Esophagus squamous epithelium (tissue), 5 donors: ENCODE data around the gene CENPE. TPM values are rescaled to one million over a fixed set of nuclear protein-coding genes. Genes with fewer than 3 reads are reported as not detected.

ENCODE experiments used
- DNase-seq: peaks from one replicate; lab custom pipeline; 2025; lab: John Stamatoyannopoulos, UW
- H3K27ac ChIP-seq, 4 donors: fragments of 200-600 bp; sonication (generic); one replicate each; pipeline ENCODE4 v1.5.1; 2016 to 2019; ENCODE audit warnings: mild to moderate bottlenecking in 1 of 4
- H3K27me3 ChIP-seq, 4 donors: fragments of 200-600 bp; sonication (generic); 1 replicate in 3 of 4; 2 replicates in 1 of 4; pipeline versions ENCODE4 v1.5.1 to v1.6.0; 2017 to 2021; ENCODE audit warnings: antibody characterized with exemption in 1 of 4
- H3K36me3 ChIP-seq, 3 donors: fragments of 200-600 bp; sonication (generic); one replicate each; pipeline ENCODE4 v1.5.1; 2016 to 2019
- H3K4me1 ChIP-seq, 3 donors: fragments of 200-600 bp; sonication (generic); one replicate each; pipeline ENCODE4 v1.5.1; 2017 to 2019
- H3K4me3 ChIP-seq, 4 donors: fragments of 200-600 bp; sonication (generic); 1 replicate in 3 of 4; 2 replicates in 1 of 4; pipeline ENCODE4 v1.5.1; 2016 to 2019; ENCODE audit warnings: mild to moderate bottlenecking in 2 of 4, moderate library complexity in 1 of 4
- H3K9me3 ChIP-seq, 3 donors: fragments of 200-600 bp; sonication (generic); one replicate each; pipeline ENCODE4 v1.5.1; 2016 to 2019
- POLR2A ChIP-seq, 4 donors: fragments of 450-650 bp; IDR thresholded peaks; one replicate each; pipeline ENCODE4 v1.6.1; 2017; ENCODE audit warnings: antibody characterized with exemption in 4 of 4, mild to moderate bottlenecking in 4 of 4, moderate library complexity in 3 of 4
- WGBS, 2 donors: methylation state at CpG; one replicate each; pipeline ENCODE4 v1.1.5; 2018; 5-methylcytosine and 5-hydroxymethylcytosine counted together
- intact Hi-C: fragments of 100-400 bp; cut with DNase I; formaldehyde crosslinking; loops from one replicate; pipeline ENCODE4 v1.15.0; 2022
- total RNA-seq, 4 donors: library from RNA; depleted of rRNA; stranded (reverse); fragments of >200 nt; gene quantifications; one replicate each; pipeline ENCODE4 v1.1.0, GENCODE V29; 2016
- TF ChIP-seq, protein P1 (sequence below), 6 experiments: fragments of 450-650 bp in 4 of 6; fragments of 200-600 bp in 2 of 6; sonication (generic) in 2 of 6; IDR thresholded peaks; one replicate each; pipeline ENCODE4 v1.5.1; 2016 to 2019; ENCODE audit warnings: antibody characterized with exemption in 6 of 6, mild to moderate bottlenecking in 4 of 6, moderate library complexity in 4 of 6
- donor health status: DM: yes; HTN: yes; CAD: no.

The CENPE gene
- total RNA-seq, 4 donors from 2014 or later = 3.0 to 14.3 (median 7.7) TPM

- no peak overlapping the region for H3K27ac ChIP-seq
- H3K9me3 ChIP-seq = no peaks in the 10 kb centered on the region
- no peak for DNase-seq
- 87 to 88% methylated on average over 3 of the region's 3 CpGs for WGBS, 2 donors
- H3K4me3 ChIP-seq = no peak overlapping the region
- no peaks in the 10 kb centered on the region for H3K4me1 ChIP-seq
- intact Hi-C loops = no loop called here
- no peaks in the 10 kb centered on the region for H3K27me3 ChIP-seq
- peaks cover 0 to 15% (median 0%) of the 10 kb centered on the region in 3 donors for H3K36me3 ChIP-seq
- TF ChIP-seq, protein P1, sequence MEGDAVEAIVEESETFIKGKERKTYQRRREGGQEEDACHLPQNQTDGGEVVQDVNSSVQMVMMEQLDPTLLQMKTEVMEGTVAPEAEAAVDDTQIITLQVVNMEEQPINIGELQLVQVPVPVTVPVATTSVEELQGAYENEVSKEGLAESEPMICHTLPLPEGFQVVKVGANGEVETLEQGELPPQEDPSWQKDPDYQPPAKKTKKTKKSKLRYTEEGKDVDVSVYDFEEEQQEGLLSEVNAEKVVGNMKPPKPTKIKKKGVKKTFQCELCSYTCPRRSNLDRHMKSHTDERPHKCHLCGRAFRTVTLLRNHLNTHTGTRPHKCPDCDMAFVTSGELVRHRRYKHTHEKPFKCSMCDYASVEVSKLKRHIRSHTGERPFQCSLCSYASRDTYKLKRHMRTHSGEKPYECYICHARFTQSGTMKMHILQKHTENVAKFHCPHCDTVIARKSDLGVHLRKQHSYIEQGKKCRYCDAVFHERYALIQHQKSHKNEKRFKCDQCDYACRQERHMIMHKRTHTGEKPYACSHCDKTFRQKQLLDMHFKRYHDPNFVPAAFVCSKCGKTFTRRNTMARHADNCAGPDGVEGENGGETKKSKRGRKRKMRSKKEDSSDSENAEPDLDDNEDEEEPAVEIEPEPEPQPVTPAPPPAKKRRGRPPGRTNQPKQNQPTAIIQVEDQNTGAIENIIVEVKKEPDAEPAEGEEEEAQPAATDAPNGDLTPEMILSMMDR (IDR thresholded peaks at IDR 0.05) = no peak
- no peak for TF ChIP-seq POLR2A (IDR thresholded peaks at IDR 0.05)
These were observed 42.0 kb downstream of the CENPE start for GRCh38 chr4:103156106-103156505.

DNA sequence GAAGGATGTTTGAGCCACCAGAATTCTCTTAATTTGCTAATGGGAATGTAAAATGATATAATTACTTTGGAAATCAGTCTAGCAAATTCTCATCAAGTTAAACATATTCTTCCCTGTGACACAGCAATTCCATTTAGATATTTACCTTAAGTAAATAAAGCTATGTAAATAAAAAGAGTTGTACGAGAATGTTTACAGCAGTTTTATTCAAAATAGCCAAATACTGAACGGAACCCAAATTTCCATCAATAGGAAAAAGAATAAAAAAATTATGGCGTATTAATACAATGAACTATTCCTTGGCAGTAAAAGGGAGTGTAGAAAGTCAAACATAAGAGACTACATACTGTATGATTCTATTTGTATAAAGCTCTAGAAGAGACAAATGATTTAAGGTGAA, 45.8 kb downstream of the CENPE start:
- Histone ChIP-seq H3K4me1 (no peaks in the 10 kb centered on the region), H3K36me3 (peaks cover 0 to 7% (median 0%) of the 10 kb centered on the region in 3 donors), H3K27me3 (no peaks in the 10 kb centered on the region), H3K9me3 (no peaks in the 10 kb centered on the region), H3K4me3 (no peak overlapping the region), H3K27ac (no peak overlapping the region)
- intact Hi-C loops = no loop called here
- WGBS, 2 donors = 91 to 96% methylated on average over 3 of the region's 3 CpGs
- TF ChIP-seq POLR2A (IDR thresholded peaks at IDR 0.05) = no peak
- TF ChIP-seq, protein P1 (IDR thresholded peaks at IDR 0.05) = no peak
- no peak for DNase-seq

DNA sequence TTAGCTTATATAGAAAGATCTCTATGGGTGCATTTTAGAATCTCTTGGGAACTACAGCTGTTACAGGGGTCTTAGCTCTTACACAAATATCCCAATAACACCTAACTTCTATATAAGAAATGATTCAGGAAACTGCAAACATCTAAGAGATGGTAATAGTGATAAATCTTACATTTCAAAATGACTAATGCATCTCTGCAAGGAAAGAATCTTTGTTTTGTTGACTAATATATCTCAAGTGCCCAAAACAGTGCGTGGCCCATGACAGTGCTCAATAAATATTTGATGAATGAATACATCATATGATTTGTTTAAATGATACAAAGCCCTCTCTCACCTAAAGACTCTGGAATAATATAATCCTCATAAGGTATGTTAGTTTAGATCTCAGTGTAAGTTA, 47.5 kb downstream of the CENPE start:
- WGBS, 2 donors = 70 to 83% methylated on average over 1 of the region's 1 CpG
- TF ChIP-seq POLR2A (IDR thresholded peaks at IDR 0.05) = no peak
- TF ChIP-seq, protein P1 (IDR thresholded peaks at IDR 0.05) = no peak
- H3K27ac ChIP-seq = no peak overlapping the region
- H3K4me1 ChIP-seq = no peaks in the 10 kb centered on the region
- no peaks in the 10 kb centered on the region for H3K9me3 ChIP-seq
- H3K4me3 ChIP-seq = no peak overlapping the region
- intact Hi-C loops = no loop called here
- H3K27me3 ChIP-seq = no peaks in the 10 kb centered on the region
- peaks cover 0 to 7% (median 0%) of the 10 kb centered on the region in 3 donors for H3K36me3 ChIP-seq
- DNase-seq = no peak

GRCh38 chr4:103144926-103145325, 53.2 kb downstream of the CENPE start:
- WGBS, 2 donors = 89 to 91% methylated on average over 4 of the region's 4 CpGs
- Histone ChIP-seq H3K36me3 (peaks cover 0 to 26% (median 0%) of the 10 kb centered on the region in 3 donors), H3K27me3 (no peaks in the 10 kb centered on the region), H3K9me3 (no peaks in the 10 kb centered on the region), H3K4me1 (no peaks in the 10 kb centered on the region), H3K27ac (no peak overlapping the region), H3K4me3 (no peak overlapping the region)
- TF ChIP-seq, protein P1 (IDR thresholded peaks at IDR 0.05) = no peak
- TF ChIP-seq POLR2A (IDR thresholded peaks at IDR 0.05) = no peak
- DNase-seq = no peak
- intact Hi-C loops = no loop called here

GRCh38 chr4:103137446-103137827, 60.7 kb downstream of the CENPE start:
- Histone ChIP-seq H3K4me1 (no peaks in the 10 kb centered on the region), H3K27me3 (no peaks in the 10 kb centered on the region), H3K27ac (no peak overlapping the region), H3K9me3 (no peaks in the 10 kb centered on the region), H3K36me3 (peaks cover 0 to 7% (median 0%) of the 10 kb centered on the region in 3 donors), H3K4me3 (no peak overlapping the region)
- 85 to 86% methylated on average over 1 of the region's 1 CpG for WGBS, 2 donors
- no peak for DNase-seq
- intact Hi-C loops = no loop called here
- no peak for TF ChIP-seq POLR2A (IDR thresholded peaks at IDR 0.05)
- TF ChIP-seq, protein P1 (IDR thresholded peaks at IDR 0.05) = no peak
